Body of pancreas (tissue), 4 donors: ENCODE measurements around the gene SH3BP1. TPM values are rescaled to one million over a fixed set of nuclear protein-coding genes. Genes with fewer than 3 reads are reported as not detected.

Experiments used
- ATAC-seq: fragments of 150-250 bp; one replicate; pipeline ENCODE4 v1.9.1; 2016
- DNase-seq, 4 donors: peaks; one replicate each; pipeline ENCODE4 v3.0.0-alpha.2; 2019
- H3K27ac ChIP-seq, 4 donors: fragments of 200-600 bp; sonication (generic); 1 replicate in 3 of 4; 2 replicates in 1 of 4; pipeline versions ENCODE4 v1.5.1 to v1.6.1; 2016 to 2019; ENCODE audit warnings: mild to moderate bottlenecking in 1 of 4, mixed read lengths in 1 of 4, moderate library complexity in 1 of 4
- H3K27me3 ChIP-seq, 2 donors: fragments of 200-600 bp; sonication (generic); one replicate each; pipeline ENCODE4 v1.6.0; 2016; ENCODE audit warnings: mild to moderate bottlenecking in 1 of 2
- H3K36me3 ChIP-seq, 2 donors: fragments of 200-600 bp; sonication (generic); replicated peaks in 1 of 2; 2 replicates each; pipeline ENCODE4 v1.5.1; 2016; ENCODE audit warnings: low read depth in 2 of 2; ENCODE audit not compliant: insufficient read depth in 1 of 2
- H3K4me1 ChIP-seq: fragments of 200-600 bp; sonication (generic); one replicate; pipeline ENCODE4 v1.6.0; 2016
- H3K4me3 ChIP-seq, 2 donors: fragments of 200-600 bp; sonication (generic); 1 replicate in 1 of 2; 2 replicates in 1 of 2; pipeline ENCODE4 v1.5.1; 2016 to 2019
- H3K9me3 ChIP-seq, 3 donors: fragments of 200-600 bp; sonication (generic); 1 replicate in 2 of 3; 2 replicates in 1 of 3; pipeline ENCODE4 v1.5.1; 2016
- POLR2A ChIP-seq, 3 donors: fragments of 450-650 bp; IDR thresholded peaks; one replicate each; pipeline ENCODE4 v1.6.1; 2016; ENCODE audit warnings: antibody characterized with exemption in 3 of 3, mild to moderate bottlenecking in 2 of 3
- WGBS, 2 donors: methylation state at CpG; one replicate each; pipeline ENCODE4 v1.1.5; 2017; 5-methylcytosine and 5-hydroxymethylcytosine counted together
- intact Hi-C: fragments of 100-400 bp; cut with DNase I; formaldehyde crosslinking; loops from one replicate; pipeline ENCODE4 v1.15.1; 2023
- total RNA-seq, 2 donors: library from RNA; depleted of rRNA; stranded (reverse); fragments of >200 nt; gene quantifications; one replicate each; pipeline ENCODE4 v1.1.0, GENCODE V29; 2016
- TF ChIP-seq, protein P1 (sequence below), 7 experiments: fragments of 450-650 bp in 4 of 7; fragments of 200-600 bp in 3 of 7; sonication (generic) in 3 of 7; IDR thresholded peaks; one replicate each; pipeline ENCODE4 v1.5.1; 2016 to 2019; ENCODE audit warnings: antibody characterized with exemption in 7 of 7

Gene SH3BP1
- total RNA-seq, 2 donors from 2014 or later = 2.0 to 40.0 TPM

- Histone ChIP-seq H3K27ac (no peak overlapping the region), H3K27me3 (no peaks in the 10 kb centered on the region), H3K36me3 (peaks cover 3 to 24% of the 10 kb centered on the region in 2 donors), H3K4me1 (no peaks in the 10 kb centered on the region), H3K9me3 (no peaks in the 10 kb centered on the region), H3K4me3 (no peak overlapping the region)
- no peak for DNase-seq
- ATAC-seq = no peak
- WGBS, 2 donors = 90 to 93% methylated on average over 6 of the region's 6 CpGs
- TF ChIP-seq, protein P1, sequence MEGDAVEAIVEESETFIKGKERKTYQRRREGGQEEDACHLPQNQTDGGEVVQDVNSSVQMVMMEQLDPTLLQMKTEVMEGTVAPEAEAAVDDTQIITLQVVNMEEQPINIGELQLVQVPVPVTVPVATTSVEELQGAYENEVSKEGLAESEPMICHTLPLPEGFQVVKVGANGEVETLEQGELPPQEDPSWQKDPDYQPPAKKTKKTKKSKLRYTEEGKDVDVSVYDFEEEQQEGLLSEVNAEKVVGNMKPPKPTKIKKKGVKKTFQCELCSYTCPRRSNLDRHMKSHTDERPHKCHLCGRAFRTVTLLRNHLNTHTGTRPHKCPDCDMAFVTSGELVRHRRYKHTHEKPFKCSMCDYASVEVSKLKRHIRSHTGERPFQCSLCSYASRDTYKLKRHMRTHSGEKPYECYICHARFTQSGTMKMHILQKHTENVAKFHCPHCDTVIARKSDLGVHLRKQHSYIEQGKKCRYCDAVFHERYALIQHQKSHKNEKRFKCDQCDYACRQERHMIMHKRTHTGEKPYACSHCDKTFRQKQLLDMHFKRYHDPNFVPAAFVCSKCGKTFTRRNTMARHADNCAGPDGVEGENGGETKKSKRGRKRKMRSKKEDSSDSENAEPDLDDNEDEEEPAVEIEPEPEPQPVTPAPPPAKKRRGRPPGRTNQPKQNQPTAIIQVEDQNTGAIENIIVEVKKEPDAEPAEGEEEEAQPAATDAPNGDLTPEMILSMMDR (IDR thresholded peaks at IDR 0.05) = no peak
- no peak for TF ChIP-seq POLR2A (IDR thresholded peaks at IDR 0.05)
- intact Hi-C loops = no loop called here
Measured at GRCh38 chr22:37618674-37619073, 20.8 kb upstream of the SH3BP1 start.

GRCh38 chr22:37619991-37620390 is 19.5 kb upstream of the SH3BP1 start:
- H3K36me3 ChIP-seq = peaks cover 3 to 22% of the 10 kb centered on the region in 2 donors

GRCh38 chr22:37621352-37621860 is 18.1 kb upstream of the SH3BP1 start:
- TF ChIP-seq, protein P1 (IDR thresholded peaks at IDR 0.05) = no peak
- TF ChIP-seq POLR2A (IDR thresholded peaks at IDR 0.05) = no peak
- H3K27me3 ChIP-seq = no peaks in the 10 kb centered on the region
- intact Hi-C loops = no loop called here
- no peak overlapping the region for H3K4me3 ChIP-seq
- no peak for DNase-seq
- H3K27ac ChIP-seq = no peak overlapping the region
- no peak for ATAC-seq
- no peaks in the 10 kb centered on the region for H3K4me1 ChIP-seq
- H3K9me3 ChIP-seq = no peaks in the 10 kb centered on the region
- peaks cover 3 to 20% of the 10 kb centered on the region in 2 donors for H3K36me3 ChIP-seq
- WGBS, 2 donors = 89 to 92% methylated on average over 11 to 12 of the region's 12 CpGs

More at GRCh38 chr22:37619991-37620390, 19.5 kb upstream of the SH3BP1 start:
- intact Hi-C loops = no loop called here
- Histone ChIP-seq H3K4me1 (no peaks in the 10 kb centered on the region), H3K9me3 (no peaks in the 10 kb centered on the region), H3K4me3 (no peak overlapping the region), H3K27ac (no peak overlapping the region), H3K27me3 (no peaks in the 10 kb centered on the region)
- no peak for ATAC-seq
- 85 to 95% methylated on average over 6 to 7 of the region's 7 CpGs for WGBS, 2 donors
- TF ChIP-seq, protein P1 (IDR thresholded peaks at IDR 0.05) = no peak
- no peak for TF ChIP-seq POLR2A (IDR thresholded peaks at IDR 0.05)
- DNase-seq = no peak

- no peaks in the 10 kb centered on the region for H3K4me1 ChIP-seq
- 57 to 59% methylated on average over 19 to 21 of the region's 22 CpGs for WGBS, 2 donors
- ATAC-seq (peak; percentile 62), DNase-seq (peak; percentile 55 to 69 (median 62))
- no peak overlapping the region for H3K4me3 ChIP-seq
- no peaks in the 10 kb centered on the region for H3K9me3 ChIP-seq
- H3K27ac ChIP-seq = no peak overlapping the region
- no peak for TF ChIP-seq POLR2A (IDR thresholded peaks at IDR 0.05)
- TF ChIP-seq, protein P1 (IDR thresholded peaks at IDR 0.05) = peak; percentile 46 to 94 (median 55)
- no peaks in the 10 kb centered on the region for H3K27me3 ChIP-seq
- intact Hi-C loops = no loop called here
- peaks cover 3 to 9% of the 10 kb centered on the region in 2 donors for H3K36me3 ChIP-seq
Measured at GRCh38 chr22:37623075-37624016, 16.1 kb upstream of the SH3BP1 start.
